Smooth muscle cell (in vitro differentiated cells): ENCODE results near the gene SLITRK3. TPM values are rescaled to one million over a fixed set of nuclear protein-coding genes. Genes with fewer than 3 reads are reported as not detected.
"Not testable (repeated sequence)": the region's sequence is repeated elsewhere in the genome, so short reads cannot be mapped to it uniquely, and the experiment has no call there.

Source experiments
- DNase-seq: peaks from one replicate; lab custom pipeline; 2025; ENCODE audit not compliant: unreplicated experiment; lab: John Stamatoyannopoulos, UW
- H2AFZ ChIP-seq: fragments of 200-600 bp; sonication (generic); 2 replicates; pipeline ENCODE4 v1.6.0; 2016; ENCODE audit warnings: antibody characterized with exemption, low read depth, mild to moderate bottlenecking
- H3F3A ChIP-seq: fragments of 200-600 bp; sonication (generic); 2 replicates; pipeline ENCODE4 v1.6.0; 2017; ENCODE audit warnings: antibody characterized with exemption, low read depth
- H3K27ac ChIP-seq: fragments of 200-600 bp; sonication (generic); 2 replicates; pipeline ENCODE4 v1.5.1; 2016; ENCODE audit warnings: low read depth, mild to moderate bottlenecking
- H3K27me3 ChIP-seq: fragments of 200-600 bp; sonication (generic); 2 replicates; pipeline ENCODE4 v1.6.1; 2016; ENCODE audit warnings: low read depth, mild to moderate bottlenecking
- H3K36me3 ChIP-seq: fragments of 200-600 bp; sonication (generic); 2 replicates; pipeline ENCODE4 v1.5.1; 2016; ENCODE audit warnings: low read depth
- H3K4me1 ChIP-seq: fragments of 200-600 bp; sonication (generic); 2 replicates; pipeline ENCODE4 v1.5.1; 2016; ENCODE audit warnings: low read depth
- H3K4me2 ChIP-seq: fragments of 200-600 bp; sonication (generic); 2 replicates; pipeline ENCODE4 v1.6.0; 2016; ENCODE audit warnings: mild to moderate bottlenecking
- H3K4me3 ChIP-seq: fragments of 200-600 bp; sonication (generic); 2 replicates; pipeline ENCODE4 v1.5.1; 2016; ENCODE audit warnings: mild to moderate bottlenecking
- H3K79me2 ChIP-seq: fragments of 200-600 bp; sonication (generic); 2 replicates; pipeline ENCODE4 v1.6.0; 2016; ENCODE audit warnings: low read depth, mild to moderate bottlenecking
- H3K9ac ChIP-seq: fragments of 200-600 bp; sonication (generic); 2 replicates; pipeline ENCODE4 v1.6.0; 2016; ENCODE audit warnings: low read depth
- H3K9me3 ChIP-seq: fragments of 200-600 bp; sonication (generic); replicated peaks from 2 replicates; pipeline ENCODE4 v1.5.1; 2016; ENCODE audit warnings: low read depth
- H4K20me1 ChIP-seq: fragments of 200-600 bp; sonication (generic); 2 replicates; pipeline ENCODE4 v1.6.0; 2016; ENCODE audit warnings: low read depth
- WGBS: methylation state at CpG from one replicate; pipeline ENCODE4 v1.1.7; 2016; ENCODE audit warnings: low lambda C conversion rate; 5-methylcytosine and 5-hydroxymethylcytosine counted together
- polyA plus RNA-seq: library from polyadenylated mRNA; unstranded; fragments of >200 nt; fragmentation: Nextera tagmentation; extraction: Ambion mirVana; gene quantifications from 2 replicates; pipeline ENCODE4 v1.2.1, GENCODE V29; 2016
- total RNA-seq: library from RNA; depleted of rRNA; stranded (reverse); fragments of >200 nt; gene quantifications from 2 replicates; pipeline ENCODE4 v1.2.3, GENCODE V29; 2014
- TF ChIP-seq, protein P1 (sequence below): fragments of 200-600 bp; sonication (generic); IDR thresholded peaks from 2 replicates; pipeline ENCODE4 v1.5.1; 2017; ENCODE audit warnings: borderline replicate concordance, mild to moderate bottlenecking, antibody characterized with exemption; ENCODE audit not compliant: insufficient read depth, poor library complexity, severe bottlenecking

Gene SLITRK3
- total and polyA plus RNA-seq, 2 experiments from 2014 or later, result not detected

DNA sequence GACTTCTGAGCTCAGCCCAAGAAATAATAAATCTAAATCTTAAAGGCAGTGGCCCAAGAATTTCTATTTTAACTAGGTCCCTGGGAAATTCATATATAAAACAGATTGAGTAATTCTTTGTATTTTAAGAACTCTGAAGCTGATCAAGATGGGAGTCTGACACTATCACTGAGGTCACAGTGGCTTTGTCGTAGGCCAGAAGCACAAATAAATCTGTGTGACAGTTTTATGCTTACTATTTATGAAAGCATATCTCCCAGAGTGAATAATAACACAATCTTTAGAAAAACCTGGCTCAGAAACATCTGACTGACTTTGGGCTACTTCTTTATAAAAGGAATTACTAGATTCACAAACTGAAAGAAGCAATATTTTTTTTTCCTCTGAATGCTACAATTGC lies 51.9 kb downstream of the SLITRK3 start:
- no peaks in the 10 kb centered on the region for H3K36me3 ChIP-seq
- WGBS, result 83% methylated on average over 1 of the region's 1 CpG

GRCh38 chr3:165139918-165140317 lies 56.3 kb downstream of the SLITRK3 start:
- H4K20me1 ChIP-seq, H3K79me2 ChIP-seq, H3K9me3 ChIP-seq, H3K4me2 ChIP-seq, H2AFZ ChIP-seq, H3K4me1 ChIP-seq, H3K4me3 ChIP-seq, H3K9ac ChIP-seq, H3K27ac ChIP-seq, DNase-seq, H3F3A ChIP-seq, H3K36me3 ChIP-seq, H3K27me3 ChIP-seq: not testable (repeated sequence)
- WGBS, result 88% methylated on average over 7 of the region's 7 CpGs

More for the DNA sequence above, 51.9 kb downstream of the SLITRK3 start:
- no peak for DNase-seq
- H3K9me3 ChIP-seq, result no peaks in the 10 kb centered on the region
- no peaks in the 10 kb centered on the region for H3K79me2 ChIP-seq
- no peak overlapping the region for H3K9ac ChIP-seq
- H4K20me1 ChIP-seq, result no peaks in the 10 kb centered on the region
- H2AFZ ChIP-seq, result no peak overlapping the region
- H3K4me1 ChIP-seq, result no peaks in the 10 kb centered on the region
- no peak overlapping the region for H3K27ac ChIP-seq
- no peaks in the 10 kb centered on the region for H3K27me3 ChIP-seq
- TF ChIP-seq, protein P1, sequence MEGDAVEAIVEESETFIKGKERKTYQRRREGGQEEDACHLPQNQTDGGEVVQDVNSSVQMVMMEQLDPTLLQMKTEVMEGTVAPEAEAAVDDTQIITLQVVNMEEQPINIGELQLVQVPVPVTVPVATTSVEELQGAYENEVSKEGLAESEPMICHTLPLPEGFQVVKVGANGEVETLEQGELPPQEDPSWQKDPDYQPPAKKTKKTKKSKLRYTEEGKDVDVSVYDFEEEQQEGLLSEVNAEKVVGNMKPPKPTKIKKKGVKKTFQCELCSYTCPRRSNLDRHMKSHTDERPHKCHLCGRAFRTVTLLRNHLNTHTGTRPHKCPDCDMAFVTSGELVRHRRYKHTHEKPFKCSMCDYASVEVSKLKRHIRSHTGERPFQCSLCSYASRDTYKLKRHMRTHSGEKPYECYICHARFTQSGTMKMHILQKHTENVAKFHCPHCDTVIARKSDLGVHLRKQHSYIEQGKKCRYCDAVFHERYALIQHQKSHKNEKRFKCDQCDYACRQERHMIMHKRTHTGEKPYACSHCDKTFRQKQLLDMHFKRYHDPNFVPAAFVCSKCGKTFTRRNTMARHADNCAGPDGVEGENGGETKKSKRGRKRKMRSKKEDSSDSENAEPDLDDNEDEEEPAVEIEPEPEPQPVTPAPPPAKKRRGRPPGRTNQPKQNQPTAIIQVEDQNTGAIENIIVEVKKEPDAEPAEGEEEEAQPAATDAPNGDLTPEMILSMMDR, result no peak
- no peak overlapping the region for H3K4me2 ChIP-seq
- H3F3A ChIP-seq, result no peaks in the 10 kb centered on the region
- no peak overlapping the region for H3K4me3 ChIP-seq

Other genes starting within 250 kb of the SLITRK3 start
- gene SI, start 117.9 kb downstream of the SLITRK3 start, total RNA-seq, result not detected in 2 replicates
- not detected in 2 replicates for gene SI, start 117.9 kb downstream of the SLITRK3 start, polyA plus RNA-seq